Thymus (tissue), 11 donors: Measurements from ENCODE around the gene NLRC5. TPM values are rescaled to one million over a fixed set of nuclear protein-coding genes. Genes with fewer than 3 reads are reported as not detected.

Source experiments
- DNase-seq, 9 donors: peaks; one replicate each; pipeline ENCODE4 v3.0.0-alpha.2; 2013; ENCODE audit warnings: low spot score in 9 of 9, low read depth in 6 of 9, missing footprints in 1 of 9
- H3K27ac ChIP-seq, 2 donors: one replicate each; pipeline ENCODE4 v1.5.1; 2013; ENCODE audit warnings: control low read depth in 1 of 2, low read depth in 1 of 2, low read length in 1 of 2, mild to moderate bottlenecking in 1 of 2, moderate library complexity in 1 of 2
- H3K27me3 ChIP-seq, 2 donors: one replicate each; pipeline ENCODE4 v1.5.1; 2013; ENCODE audit warnings: low read length in 1 of 2; ENCODE audit not compliant: control insufficient read depth in 2 of 2, insufficient read depth in 1 of 2
- H3K36me3 ChIP-seq, 2 donors: one replicate each; pipeline ENCODE4 v1.5.1; 2013; ENCODE audit warnings: low read length in 1 of 2, mild to moderate bottlenecking in 1 of 2, moderate library complexity in 1 of 2; ENCODE audit not compliant: control insufficient read depth in 2 of 2, insufficient read depth in 2 of 2
- H3K4me1 ChIP-seq, 2 donors: one replicate each; pipeline ENCODE4 v1.5.1; 2013; ENCODE audit warnings: low read length in 2 of 2; ENCODE audit not compliant: control insufficient read depth in 2 of 2, insufficient read depth in 2 of 2
- H3K4me3 ChIP-seq, 2 donors: one replicate each; pipeline ENCODE4 v1.5.1; 2013; ENCODE audit warnings: low read length in 2 of 2, control low read depth in 1 of 2, mild to moderate bottlenecking in 1 of 2
- H3K9me3 ChIP-seq, 2 donors: one replicate each; pipeline ENCODE4 v1.5.1; 2013; ENCODE audit warnings: low read length in 1 of 2, mild to moderate bottlenecking in 1 of 2; ENCODE audit not compliant: control insufficient read depth in 2 of 2, insufficient read depth in 1 of 2
- WGBS: extraction: QIAGEN DNeasy Blood & Tissue Kit; methylation state at CpG from one replicate; pipeline ENCODE4 v1.1.7; 2013; 5-methylcytosine and 5-hydroxymethylcytosine counted together
- polyA plus RNA-seq: library from polyadenylated mRNA; stranded (reverse); fragments of 200-250 nt; gene quantifications from one replicate; pipeline ENCODE4 v1.2.3, GENCODE V29; 2013
- total RNA-seq: library from RNA; stranded (reverse); fragments of 120-200 nt; gene quantifications from one replicate; pipeline ENCODE4 v1.2.4, GENCODE V29; 2013
- donor health status: healthy.

Gene NLRC5
- total and polyA plus RNA-seq, 2 donors = 23.3 to 63.9 TPM

GRCh38 chr16:56994311-56994710, 5.0 kb downstream of the NLRC5 start:
- H3K27me3 ChIP-seq = no peaks in the 10 kb centered on the region
- DNase-seq = no peak
- H3K36me3 ChIP-seq = peaks cover 0 to 4% of the 10 kb centered on the region in 2 donors
- H3K27ac ChIP-seq = no peak overlapping the region
- WGBS = 94% methylated on average over 5 of the region's 5 CpGs
- no peaks in the 10 kb centered on the region for H3K9me3 ChIP-seq
- H3K4me1 ChIP-seq = peaks cover 2 to 18% of the 10 kb centered on the region in 2 donors
- no peak overlapping the region for H3K4me3 ChIP-seq

- Histone ChIP-seq H3K36me3 (peaks cover 0 to 4% of the 10 kb centered on the region in 2 donors), H3K27me3 (no peaks in the 10 kb centered on the region), H3K9me3 (no peaks in the 10 kb centered on the region), H3K4me3 (no peak overlapping the region), H3K27ac (no peak overlapping the region), H3K4me1 (peaks cover 0 to 18% of the 10 kb centered on the region in 2 donors)
- no peak for DNase-seq
- 90% methylated on average over 12 of the region's 12 CpGs for WGBS
Observed at GRCh38 chr16:56995136-56995805, 5.9 kb downstream of the NLRC5 start.

GRCh38 chr16:56997264-56997663, 7.9 kb downstream of the NLRC5 start:
- Histone ChIP-seq H3K4me1 (peaks cover 0 to 9% of the 10 kb centered on the region in 2 donors), H3K27me3 (no peaks in the 10 kb centered on the region), H3K36me3 (no peaks in the 10 kb centered on the region), H3K4me3 (no peak overlapping the region), H3K27ac (no peak overlapping the region), H3K9me3 (no peaks in the 10 kb centered on the region)
- 98% methylated on average over 5 of the region's 5 CpGs for WGBS
- DNase-seq = no peak

GRCh38 chr16:56997931-56998330, 8.6 kb downstream of the NLRC5 start:
- H3K4me1 ChIP-seq = peaks cover 0 to 9% of the 10 kb centered on the region in 2 donors
- no peaks in the 10 kb centered on the region for H3K9me3 ChIP-seq
- no peak overlapping the region for H3K27ac ChIP-seq
- H3K27me3 ChIP-seq = no peaks in the 10 kb centered on the region
- H3K36me3 ChIP-seq = no peaks in the 10 kb centered on the region
- WGBS = 94% methylated on average over 3 of the region's 3 CpGs
- DNase-seq = no peak
- no peak overlapping the region for H3K4me3 ChIP-seq

DNA sequence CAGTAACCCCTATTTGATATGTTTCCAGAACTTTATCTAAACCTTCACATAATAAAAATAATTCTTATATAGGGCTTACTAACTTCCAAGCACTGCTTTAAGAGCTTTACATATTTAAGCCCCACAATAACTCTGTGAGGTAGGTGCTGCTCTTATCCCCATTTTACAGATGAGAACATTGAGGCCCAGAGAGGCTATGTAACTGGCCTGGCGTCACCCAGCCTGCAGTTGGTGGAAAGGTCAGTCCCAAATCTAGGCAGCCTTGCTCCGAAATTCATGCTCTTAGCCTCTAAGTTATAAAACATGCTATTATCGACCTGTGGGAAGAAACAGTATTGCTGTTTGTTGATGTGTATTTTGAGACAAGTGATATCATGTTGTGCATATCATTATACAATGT, 9.0 kb downstream of the NLRC5 start:
- Histone ChIP-seq H3K27ac (no peak overlapping the region), H3K4me1 (peaks cover 0 to 9% of the 10 kb centered on the region in 2 donors), H3K36me3 (no peaks in the 10 kb centered on the region), H3K27me3 (no peaks in the 10 kb centered on the region), H3K9me3 (no peaks in the 10 kb centered on the region), H3K4me3 (no peak overlapping the region)
- DNase-seq = no peak
- WGBS = 94% methylated on average over 3 of the region's 3 CpGs

- 98% methylated on average over 6 of the region's 6 CpGs for WGBS
- no peaks in the 10 kb centered on the region for H3K9me3 ChIP-seq
- H3K4me3 ChIP-seq = no peak overlapping the region
- no peak for DNase-seq
- no peak overlapping the region for H3K27ac ChIP-seq
- no peaks in the 10 kb centered on the region for H3K36me3 ChIP-seq
- H3K27me3 ChIP-seq = no peaks in the 10 kb centered on the region
- H3K4me1 ChIP-seq = peaks cover 0 to 10% of the 10 kb centered on the region in 2 donors
Observed at GRCh38 chr16:56998861-56999260, 9.5 kb downstream of the NLRC5 start.

DNA sequence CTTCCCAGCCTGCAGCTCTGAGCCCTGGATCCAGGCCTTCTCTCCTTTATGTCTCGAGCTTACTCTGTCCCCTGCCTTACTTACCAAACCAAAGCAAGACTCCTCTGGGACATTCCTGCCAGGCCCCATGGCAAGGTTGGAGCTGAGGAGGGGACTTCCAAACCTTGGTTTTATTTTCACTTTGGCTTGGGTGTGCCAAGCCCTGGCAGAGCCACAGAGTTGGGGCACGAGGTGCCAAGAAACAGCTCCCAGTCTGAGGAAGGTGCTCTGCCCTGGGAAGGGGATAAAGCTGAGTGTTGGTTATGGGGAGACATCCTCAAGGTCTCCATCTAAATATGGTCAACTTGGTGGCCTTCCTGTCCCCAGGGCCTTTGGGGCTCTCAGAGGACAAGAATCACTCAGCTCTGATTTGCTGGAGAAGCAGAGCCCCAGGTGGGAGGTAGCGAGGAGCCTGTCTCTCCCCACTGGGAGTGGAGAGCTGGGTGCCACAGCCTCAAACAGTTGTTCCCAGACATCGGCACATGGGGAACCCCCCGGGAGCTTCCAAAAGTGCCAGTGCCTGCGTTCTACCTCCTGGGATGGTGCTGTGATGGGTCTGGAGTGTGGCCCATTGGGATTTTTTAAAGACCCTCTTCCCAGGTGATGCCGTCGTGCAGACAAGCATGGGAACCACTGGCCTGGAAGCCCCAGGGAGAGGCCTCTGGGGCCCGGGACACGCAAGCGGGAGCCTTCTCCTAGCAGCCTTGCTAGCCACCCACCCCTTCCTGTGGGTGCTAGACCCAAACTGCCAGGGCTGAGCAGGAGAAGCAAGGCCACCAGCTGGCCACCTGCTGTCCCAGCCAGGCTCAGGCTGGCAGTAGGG, 10.3 kb downstream of the NLRC5 start:
- Histone ChIP-seq H3K27ac (peak overlapping the region in 1 of 2 donors; percentile 74), H3K27me3 (no peaks in the 10 kb centered on the region), H3K4me3 (no peak overlapping the region), H3K36me3 (peaks cover 0 to under 1% of the 10 kb centered on the region in 2 donors), H3K4me1 (peaks cover 0 to 17% of the 10 kb centered on the region in 2 donors), H3K9me3 (no peaks in the 10 kb centered on the region)
- DNase-seq = no peak
- 95% methylated on average over 11 of the region's 11 CpGs for WGBS

DNA sequence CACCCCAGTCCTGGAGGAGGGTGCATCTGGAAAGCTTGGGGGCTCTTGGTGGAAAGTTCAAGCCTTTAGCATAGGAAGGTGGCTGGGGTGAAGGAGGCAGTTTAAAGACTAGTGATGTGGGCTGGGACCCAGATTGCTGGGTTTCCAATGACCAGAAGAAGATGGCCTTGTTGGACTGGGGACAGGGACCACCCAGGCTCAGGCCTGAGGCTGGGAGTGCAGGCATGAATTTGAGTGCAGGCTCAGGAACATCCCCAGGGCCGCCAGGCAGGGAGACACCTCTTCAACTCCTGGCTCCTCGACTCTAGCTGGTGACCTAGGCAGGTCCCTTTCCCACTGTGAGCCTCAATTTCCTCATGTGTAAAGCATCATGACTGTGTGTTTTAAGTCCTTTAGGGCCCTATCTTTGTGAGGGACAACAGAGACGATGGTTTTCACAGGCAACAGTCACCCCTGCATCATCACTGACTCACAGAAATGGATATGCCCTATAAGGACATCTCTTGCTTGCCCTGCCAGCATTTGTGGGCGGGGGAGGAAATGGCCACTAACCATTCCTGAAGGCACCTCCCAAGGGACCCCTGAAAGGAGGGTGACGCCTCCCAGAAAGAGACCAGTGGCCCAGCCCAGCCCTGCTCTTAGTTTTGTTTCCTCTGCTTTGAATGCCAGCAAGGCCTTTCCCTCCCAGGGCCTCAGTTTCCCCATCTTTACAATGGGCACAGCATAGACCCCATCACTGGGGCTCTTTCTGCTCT, 11.1 kb downstream of the NLRC5 start:
- DNase-seq = no peak
- Histone ChIP-seq H3K4me1 (peaks cover 0 to 20% of the 10 kb centered on the region in 2 donors), H3K9me3 (no peaks in the 10 kb centered on the region), H3K4me3 (no peak overlapping the region), H3K36me3 (peaks cover 0 to 2% of the 10 kb centered on the region in 2 donors), H3K27ac (peak overlapping the region in 1 of 2 donors; percentile 1), H3K27me3 (no peaks in the 10 kb centered on the region)
- WGBS = 93% methylated on average over 5 of the region's 5 CpGs
